ENCODE data around the gene MYOCD.

GRCh38 chr17:12745486-12745885, 79.8 kb downstream of the MYOCD start:
- TF ChIP-seq CTCF (conservative IDR thresholded peaks at IDR 0.05 in 1 of 2, IDR thresholded peaks at IDR 0.05 in 1 of 2; ENCODE audit: extremely low read depth in 1 of 2, insufficient read depth in 1 of 2, low read depth in 1 of 2, low read length in 2 of 2) (no peak), EZH2 (IDR thresholded peaks at IDR 0.05; ENCODE audit: borderline replicate concordance, low read length) (no peak)

Data from mammary epithelial cell (primary cell).